ENCODE data around the gene AKAP1. TPM values are rescaled to one million over a fixed set of nuclear protein-coding genes. Genes with fewer than 3 reads are reported as not detected.

The AKAP1 gene
- total and polyA plus RNA-seq, 7 donors: 42.3 to 231 (median 95.5) TPM

GRCh38 chr17:57077000-57077399 lies 8.0 kb upstream of the AKAP1 start:
- intact Hi-C loops (cut with DNase I): no loop called here
- TF ChIP-seq CTCF (IDR thresholded peaks at IDR 0.05): no peak

GRCh38 chr17:57078274-57078673 lies 6.8 kb upstream of the AKAP1 start:
- H3K27me3 ChIP-seq (ENCODE audit: insufficient read depth in 3 of 3, low read length in 2 of 3): no peaks in the 10 kb centered on the region
- no peaks in the 10 kb centered on the region for H3K4me1 ChIP-seq
- 93 to 98% (median 94%) methylated on average over 9 of the region's 9 CpGs for whole genome bisulfite sequencing, 3 donors
- no peaks in the 10 kb centered on the region for H3K9me3 ChIP-seq
- intact Hi-C loops (cut with DNase I): no loop called here
- H3K27ac ChIP-seq: no peak overlapping the region
- no peak for ATAC-seq
- peaks cover 0 to 12% of the 10 kb centered on the region in 2 donors for H3K36me3 ChIP-seq (ENCODE audit: insufficient read depth in 1 of 2, low read depth in 1 of 2)
- TF ChIP-seq CTCF (IDR thresholded peaks at IDR 0.05): no peak
- DNase-seq: no peak
- H3K4me3 ChIP-seq: no peak overlapping the region

More at GRCh38 chr17:57077000-57077399, 8.0 kb upstream of the AKAP1 start:
- DNase-seq: no peak
- no peak for ATAC-seq
- Histone ChIP-seq H3K4me1 (no peaks in the 10 kb centered on the region), H3K9me3 (no peaks in the 10 kb centered on the region), H3K27me3 (ENCODE audit: insufficient read depth in 3 of 3, low read length in 2 of 3) (no peaks in the 10 kb centered on the region), H3K36me3 (ENCODE audit: insufficient read depth in 1 of 2, low read depth in 1 of 2) (peaks cover 0 to 12% of the 10 kb centered on the region in 2 donors), H3K4me3 (no peak overlapping the region), H3K27ac (no peak overlapping the region)
- 68 to 81% (median 68%) methylated on average over 2 of the region's 2 CpGs for WGBS, 3 donors

GRCh38 chr17:57080718-57081117 lies 4.3 kb upstream of the AKAP1 start:
- no peak for DNase-seq
- intact Hi-C loops (cut with DNase I): loop anchor here in 1 of 2 donors (2.0 kb wide), 1 partner anchor 26 kb away; no protein-coding TSS in a partner anchor

GRCh38 chr17:57082441-57082840 lies 2.6 kb upstream of the AKAP1 start:
- Histone ChIP-seq H3K4me1 (peaks cover 13% of the 10 kb centered on the region), H3K9me3 (no peaks in the 10 kb centered on the region), H3K36me3 (ENCODE audit: insufficient read depth in 1 of 2, low read depth in 1 of 2) (peaks cover 0 to 5% of the 10 kb centered on the region in 2 donors), H3K27ac (no peak overlapping the region), H3K4me3 (no peak overlapping the region), H3K27me3 (ENCODE audit: insufficient read depth in 3 of 3, low read length in 2 of 3) (no peaks in the 10 kb centered on the region)
- intact Hi-C loops (cut with DNase I): no loop called here
- 79 to 92% (median 79%) methylated on average over 2 of the region's 2 CpGs for WGBS, 3 donors
- no peak for TF ChIP-seq CTCF (IDR thresholded peaks at IDR 0.05)
- DNase-seq (no peak), ATAC-seq (no peak)

More at GRCh38 chr17:57080718-57081117, 4.3 kb upstream of the AKAP1 start:
- ATAC-seq: no peak
- Histone ChIP-seq H3K27me3 (ENCODE audit: insufficient read depth in 3 of 3, low read length in 2 of 3) (no peaks in the 10 kb centered on the region), H3K27ac (no peak overlapping the region), H3K4me1 (peaks cover 4% of the 10 kb centered on the region), H3K9me3 (no peaks in the 10 kb centered on the region), H3K36me3 (ENCODE audit: insufficient read depth in 1 of 2, low read depth in 1 of 2) (peaks cover 0 to 12% of the 10 kb centered on the region in 2 donors), H3K4me3 (no peak overlapping the region)
- WGBS, 3 donors: 89 to 94% (median 92%) methylated on average over 2 of the region's 2 CpGs
- no peak for TF ChIP-seq CTCF (IDR thresholded peaks at IDR 0.05)

GRCh38 chr17:57084361-57084801 lies 665 bp upstream of the AKAP1 start:
- no peaks in the 10 kb centered on the region for H3K9me3 ChIP-seq
- TF ChIP-seq CTCF (IDR thresholded peaks at IDR 0.05): no peak
- H3K27me3 ChIP-seq (ENCODE audit: insufficient read depth in 3 of 3, low read length in 2 of 3): no peaks in the 10 kb centered on the region
- peak in 3 of 4 donors; percentile 3 to 22 (median 14) for ATAC-seq
- H3K4me1 ChIP-seq: peaks cover 32% of the 10 kb centered on the region
- intact Hi-C loops (cut with DNase I): no loop called here
- H3K36me3 ChIP-seq (ENCODE audit: insufficient read depth in 1 of 2, low read depth in 1 of 2): no peaks in the 10 kb centered on the region
- H3K4me3 ChIP-seq: peak overlapping the region; percentile 80
- DNase-seq: no peak
- 0 to 1% (median 1%) methylated on average over 7 of the region's 7 CpGs for WGBS, 3 donors
- H3K27ac ChIP-seq: peak overlapping the region; percentile 95

Data from psoas muscle (tissue), 8 donors.